Stimulated activated CD4-positive, alpha-beta T cell treated with anti-CD3 and anti-CD28 coated beads, Interleukin-12 subunit alpha, Interleukin-12 subunit beta, amount 100 ng/mL, for 48 hours (primary cell): ENCODE measurements around the gene ZC3H6.
"Not testable (repeated sequence)": the region's sequence is repeated elsewhere in the genome, so short reads cannot be mapped to it uniquely, and the experiment has no call there.

Source experiments
- DNase-seq, 3 donors: peaks; one replicate each; pipeline ENCODE4 v3.0.0-alpha.2; 2020; ENCODE audit warnings: low read depth in 2 of 3, low spot score in 1 of 3

The ZC3H6 gene

DNA sequence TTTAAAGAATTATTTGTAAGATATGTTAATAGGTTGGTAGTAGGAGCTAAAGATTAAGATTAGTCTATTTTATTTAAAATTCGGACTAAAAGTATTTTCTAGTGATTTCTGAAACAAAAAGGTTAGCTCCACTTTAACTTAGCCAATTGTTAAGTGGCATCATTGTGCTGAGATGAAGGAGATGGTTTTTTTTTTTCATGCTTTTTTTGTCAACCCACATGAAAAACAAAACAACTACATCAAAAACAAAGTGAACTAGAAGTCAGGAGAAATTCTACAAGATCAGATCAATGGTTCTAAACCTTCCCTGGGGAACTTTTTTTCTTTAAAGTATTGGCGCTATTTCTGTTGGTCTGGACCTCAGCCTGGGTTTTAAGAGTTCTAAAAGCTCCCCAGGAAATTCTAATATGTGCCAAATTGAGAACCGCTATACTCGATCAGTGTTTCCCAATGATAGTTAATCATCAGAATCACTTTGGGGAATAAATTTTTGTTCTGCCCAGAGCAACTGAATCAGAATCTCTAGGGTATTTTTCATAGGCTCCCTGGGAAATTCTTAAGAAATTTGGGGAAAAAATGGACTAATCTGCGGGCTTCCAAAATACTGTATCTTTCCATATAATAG lies 2.3 kb downstream of the ZC3H6 start:
- DNase-seq: no peak

DNA sequence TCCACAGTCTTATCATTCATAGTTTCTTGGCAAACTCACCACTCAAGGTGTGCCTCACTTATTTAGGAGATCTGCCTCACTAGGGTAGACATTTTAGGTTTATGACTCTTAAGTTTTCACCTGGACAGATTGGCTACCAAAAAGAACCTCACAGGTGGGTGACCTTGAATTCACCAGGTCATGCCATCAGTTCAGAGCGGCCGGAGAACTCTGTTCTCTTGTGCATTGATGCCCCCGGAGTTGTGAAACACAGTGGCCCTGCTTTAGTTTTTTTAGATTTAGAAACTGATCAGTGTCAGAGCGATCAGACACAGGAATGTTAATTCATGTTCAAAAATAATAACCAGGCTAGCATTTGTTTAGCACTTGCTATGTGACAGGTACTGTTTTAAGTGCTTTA lies 6.7 kb downstream of the ZC3H6 start:
- not testable (repeated sequence) for DNase-seq

DNA sequence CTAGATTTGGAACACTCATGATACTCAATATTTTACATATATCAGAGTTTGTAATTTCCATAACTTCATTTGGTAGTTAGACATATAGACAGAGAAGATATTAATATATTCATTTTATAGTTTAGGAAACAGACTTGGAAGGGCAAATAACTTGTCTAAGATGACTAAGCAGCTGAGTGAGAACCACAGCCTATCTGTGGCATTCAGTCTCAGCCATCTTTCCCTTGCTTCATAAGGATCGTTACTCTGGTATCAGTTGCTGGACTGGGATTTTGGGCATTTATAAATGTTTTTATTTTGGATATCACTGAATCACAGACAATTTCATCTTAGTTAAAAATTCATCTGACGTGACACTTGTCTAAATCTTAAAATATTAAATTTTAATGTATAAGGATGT lies 8.1 kb downstream of the ZC3H6 start:
- DNase-seq: not testable (repeated sequence)

DNA sequence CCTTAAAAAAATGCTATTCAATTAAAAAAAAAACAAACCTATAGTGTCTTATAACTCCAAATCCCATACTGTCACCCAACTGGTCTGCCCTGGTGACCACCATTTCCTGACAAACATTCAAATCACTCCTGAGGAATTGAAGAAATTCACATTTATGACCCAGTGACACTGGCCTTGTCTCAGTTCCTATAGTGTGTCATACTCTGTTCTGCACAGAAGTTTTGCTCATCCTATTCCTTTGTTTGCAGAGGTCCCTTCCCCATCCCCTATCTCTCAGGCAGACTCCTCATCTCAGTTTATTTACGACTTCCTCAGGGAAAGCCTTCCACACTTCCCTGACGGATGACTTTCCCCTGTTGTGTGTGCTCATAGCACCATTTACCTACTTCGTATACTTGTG lies 14.7 kb downstream of the ZC3H6 start:
- DNase-seq: no peak

DNA sequence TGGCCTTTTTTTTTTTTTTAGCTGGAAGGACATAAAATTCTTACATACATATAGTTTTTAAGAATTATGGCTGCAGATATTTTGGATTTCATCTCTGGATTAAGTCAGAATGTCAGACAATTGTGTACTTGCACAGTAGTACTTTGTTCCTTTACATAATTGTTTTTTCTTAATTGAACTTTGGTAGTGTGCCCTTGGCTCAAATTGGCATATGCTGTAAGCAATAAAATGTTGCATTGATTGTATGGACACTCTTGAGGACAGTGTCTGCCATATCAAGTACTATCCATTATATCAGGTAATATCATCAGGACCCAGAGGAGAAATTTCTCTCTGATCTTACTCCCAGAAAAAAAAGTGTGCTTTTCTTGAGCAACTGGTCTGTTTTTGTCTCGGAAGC lies 15.3 kb downstream of the ZC3H6 start:
- no peak for DNase-seq

DNA sequence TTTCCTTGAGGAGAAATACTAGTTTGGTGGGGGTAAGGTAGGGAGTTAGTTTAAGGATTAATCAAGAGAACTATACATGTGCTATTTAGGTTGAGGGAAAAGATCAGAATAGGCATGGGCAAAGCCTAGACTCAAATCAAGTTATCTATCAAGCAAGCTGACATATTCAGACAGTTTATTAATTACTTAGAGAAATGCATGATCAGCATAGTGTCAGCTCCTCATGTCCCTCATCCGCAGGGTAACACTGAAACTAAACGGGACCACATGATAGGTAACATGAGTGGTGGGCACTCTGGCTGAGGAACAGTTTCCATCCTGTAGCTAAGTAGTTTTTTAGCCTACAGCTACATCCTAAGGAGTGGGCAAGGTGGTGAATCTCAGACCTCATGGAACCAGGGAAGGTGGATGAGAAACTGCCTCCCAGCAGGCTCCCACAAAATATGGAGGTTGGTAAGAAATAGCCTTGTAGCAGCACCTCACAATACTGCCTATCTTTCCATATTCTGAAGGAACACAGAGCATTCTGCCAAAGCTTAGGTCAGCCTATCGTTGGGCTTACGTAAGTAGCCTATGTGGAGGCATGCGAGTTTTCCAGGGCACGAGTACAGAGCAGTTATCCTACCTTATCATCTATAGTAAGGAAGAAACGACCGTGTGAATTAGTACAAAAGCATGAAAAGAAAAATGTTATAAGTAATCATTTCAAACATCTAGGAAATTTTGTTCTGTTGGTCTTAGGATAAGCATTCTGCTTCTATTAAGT lies 18.4 kb downstream of the ZC3H6 start:
- DNase-seq: no peak

DNA sequence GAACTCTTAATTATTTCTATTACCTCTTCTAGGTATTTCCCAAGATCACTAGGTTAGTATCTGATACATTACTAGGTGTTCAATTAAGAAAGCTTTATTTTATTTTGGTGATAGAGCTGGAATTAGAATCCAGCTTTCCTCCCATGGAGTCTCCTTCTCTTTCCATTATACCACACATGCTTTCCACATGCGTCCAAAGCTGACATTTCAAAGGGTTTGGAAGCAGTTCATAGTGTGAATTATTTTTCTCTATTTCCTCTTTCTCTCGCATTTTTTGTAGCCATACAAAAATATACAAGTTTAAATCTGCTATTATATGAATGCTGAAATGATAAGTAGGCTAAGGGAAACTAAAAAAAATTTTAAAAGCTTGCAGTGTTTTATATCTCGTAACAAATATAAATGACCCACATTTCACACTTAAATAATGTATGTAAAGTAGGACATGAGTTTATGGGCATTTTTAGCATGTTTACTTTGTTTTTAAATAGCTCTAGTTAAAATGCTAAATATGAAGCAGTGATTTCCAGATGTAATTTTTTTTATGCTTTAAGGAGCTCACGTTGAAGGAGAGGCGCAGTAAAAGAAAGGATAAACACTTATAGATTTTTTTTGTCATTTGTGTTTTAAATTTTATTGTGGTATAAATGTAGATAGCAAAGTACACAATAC lies 20.1 kb downstream of the ZC3H6 start:
- no peak for DNase-seq

DNA sequence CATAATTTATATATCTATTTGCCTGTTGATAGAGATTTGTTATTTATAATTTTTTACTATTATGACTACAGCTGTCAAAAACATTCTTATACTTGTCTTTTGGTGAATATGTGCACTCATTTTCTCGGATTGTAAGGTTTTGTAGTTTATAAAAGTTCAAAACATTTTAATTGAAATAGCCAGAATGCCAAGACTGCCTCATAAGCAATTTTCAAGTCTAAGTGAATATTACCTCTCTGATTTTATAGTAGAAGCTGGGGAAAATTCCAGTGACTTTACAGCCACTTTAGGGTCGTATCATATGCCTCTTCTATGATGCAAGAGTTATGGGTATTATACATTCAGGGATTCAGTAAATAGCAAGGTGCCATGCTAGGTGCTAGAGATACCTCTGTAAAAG lies 21.0 kb downstream of the ZC3H6 start:
- DNase-seq: no peak

DNA sequence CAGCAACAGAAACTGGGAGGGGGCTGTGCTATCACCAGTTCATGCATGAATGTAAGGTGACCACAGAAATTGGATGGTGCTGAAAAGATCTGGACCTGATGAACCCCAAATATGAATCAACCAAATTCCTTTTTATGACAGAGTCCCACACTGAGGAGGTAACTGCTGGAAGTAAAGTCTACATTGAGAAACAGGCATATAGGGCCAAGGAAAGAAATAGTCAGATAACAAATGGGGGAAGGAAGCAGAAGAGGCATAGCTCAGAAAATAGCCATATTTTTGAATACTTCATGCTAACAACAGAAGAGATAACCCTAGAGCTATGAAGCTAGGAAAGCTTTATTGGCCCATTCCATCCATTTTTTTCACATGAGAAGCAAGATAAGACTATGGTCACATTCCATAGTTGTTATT lies 25.8 kb downstream of the ZC3H6 start:
- DNase-seq: no peak

DNA sequence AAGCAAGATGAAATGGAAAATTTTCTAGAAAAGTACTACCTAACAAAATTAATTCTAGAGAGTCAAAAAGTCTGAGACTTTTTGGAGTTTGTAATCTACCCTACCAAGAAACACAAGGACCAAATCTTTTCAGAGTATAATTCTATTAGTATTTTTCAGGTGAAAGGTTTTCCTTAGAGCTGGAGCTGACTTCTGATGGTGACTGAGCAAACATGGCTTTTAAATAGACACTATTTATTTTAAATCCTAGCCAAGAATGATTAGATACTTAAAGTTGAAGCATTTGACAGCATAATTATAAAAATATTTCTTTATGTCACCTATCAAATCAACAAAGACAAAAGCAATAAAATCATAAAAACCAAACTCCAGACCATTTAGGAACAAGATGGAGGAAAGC lies 26.6 kb downstream of the ZC3H6 start:
- no peak for DNase-seq

DNA sequence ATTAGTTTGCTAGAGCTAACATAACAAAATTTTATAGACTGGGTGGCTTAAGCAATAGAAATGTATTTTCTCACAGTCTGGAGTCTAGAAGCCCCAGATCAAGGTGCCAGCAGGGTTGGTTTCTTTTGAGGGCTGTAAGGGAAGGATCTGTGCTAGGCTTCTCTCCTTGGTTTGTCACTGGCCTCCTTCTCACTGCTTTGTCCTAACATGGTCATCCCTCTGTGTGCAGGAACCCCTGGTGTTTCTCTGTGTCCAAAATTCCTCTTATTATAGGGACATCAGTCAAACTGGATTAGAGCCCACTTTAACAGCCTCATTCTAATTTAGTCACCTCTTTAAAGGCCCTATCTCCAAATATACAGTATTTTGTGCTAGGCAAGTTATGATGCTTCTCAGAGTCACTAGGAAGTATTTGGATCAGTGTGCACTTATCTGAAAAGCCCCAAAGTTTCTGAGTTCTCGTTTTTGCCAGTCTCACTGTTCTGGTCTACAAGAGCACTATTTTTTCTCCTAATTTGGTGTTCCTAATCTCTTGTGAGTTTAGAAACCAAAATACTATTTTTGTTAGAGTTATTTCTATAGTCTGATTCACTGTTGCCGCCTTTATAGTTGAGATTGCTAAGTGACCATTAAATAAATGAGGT lies 29.0 kb downstream of the ZC3H6 start:
- no peak for DNase-seq

DNA sequence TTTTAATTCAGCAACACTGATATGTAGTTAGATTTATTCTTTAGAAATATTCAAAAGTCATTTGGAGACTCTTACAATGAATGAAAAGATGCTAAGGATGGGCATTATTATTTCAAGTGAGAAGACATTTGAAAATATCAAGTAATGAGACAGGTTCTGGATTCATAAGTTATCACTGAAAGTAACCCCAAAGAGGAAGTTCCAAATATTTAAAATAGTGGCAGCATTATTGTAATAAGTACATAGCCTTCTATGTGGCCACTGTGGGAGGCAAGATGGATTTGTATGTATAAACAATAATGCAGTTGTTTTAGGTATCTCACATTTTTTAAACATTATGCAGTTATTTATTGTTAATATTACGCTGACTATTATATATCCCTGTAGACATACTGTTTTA lies 29.7 kb downstream of the ZC3H6 start:
- no peak for DNase-seq

DNA sequence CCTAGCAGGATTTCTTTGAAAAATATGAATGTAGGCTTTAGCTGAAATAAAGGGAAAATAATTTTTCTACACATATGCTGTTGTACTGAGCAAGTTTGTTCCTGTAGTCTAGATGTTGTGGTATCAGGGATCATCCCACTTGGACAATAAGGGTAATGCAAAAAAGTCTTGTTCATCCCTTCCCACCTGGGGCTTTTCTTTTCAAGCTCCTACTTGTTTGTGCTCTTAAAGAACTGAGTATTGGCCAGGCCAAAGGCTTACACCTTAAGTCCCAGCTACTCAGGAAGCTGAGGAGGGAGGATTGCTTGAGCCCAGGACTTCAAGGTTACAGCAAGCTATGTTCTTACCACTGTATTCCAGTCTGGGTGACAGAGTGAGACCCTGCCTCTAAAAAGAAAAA lies 35.5 kb downstream of the ZC3H6 start:
- no peak for DNase-seq

DNA sequence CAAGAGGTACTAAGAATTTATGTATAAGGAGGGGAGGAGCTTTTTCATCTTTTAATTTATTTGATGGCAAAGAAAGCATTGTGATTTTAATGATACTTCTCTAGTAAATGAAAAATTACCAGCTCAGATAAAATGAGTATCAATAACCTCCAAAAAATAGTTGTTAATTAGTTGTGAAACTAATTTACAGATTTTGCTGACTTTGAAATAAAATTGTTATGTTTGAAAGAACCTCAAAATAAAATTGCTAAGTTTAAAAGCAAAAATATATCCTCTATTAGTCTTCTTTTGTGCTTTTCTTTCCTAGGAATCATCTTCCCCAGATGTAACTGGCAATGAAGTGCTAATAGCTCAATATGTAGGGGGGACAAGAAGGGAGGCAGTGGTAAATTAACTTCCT lies 36.5 kb downstream of the ZC3H6 start:
- DNase-seq: no peak

DNA sequence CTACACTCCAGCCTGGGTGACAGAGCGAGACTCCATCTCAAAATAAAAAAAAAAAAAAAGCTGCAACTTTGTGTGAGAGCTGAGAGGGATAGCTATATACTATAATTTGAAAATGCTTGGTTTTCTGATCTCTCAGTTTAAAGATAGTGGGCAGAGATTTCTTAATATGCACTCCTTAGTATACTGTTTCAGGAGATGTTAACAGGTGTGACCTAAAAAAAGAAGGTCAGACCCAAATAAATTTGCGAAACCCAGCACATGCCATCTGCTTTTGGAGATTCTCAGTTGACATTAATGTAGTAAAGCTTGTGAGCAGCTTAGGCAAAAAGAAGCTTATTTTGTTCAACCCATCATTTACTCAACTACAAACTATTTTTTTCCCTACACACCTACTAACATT lies 37.4 kb downstream of the ZC3H6 start:
- DNase-seq: no peak

DNA sequence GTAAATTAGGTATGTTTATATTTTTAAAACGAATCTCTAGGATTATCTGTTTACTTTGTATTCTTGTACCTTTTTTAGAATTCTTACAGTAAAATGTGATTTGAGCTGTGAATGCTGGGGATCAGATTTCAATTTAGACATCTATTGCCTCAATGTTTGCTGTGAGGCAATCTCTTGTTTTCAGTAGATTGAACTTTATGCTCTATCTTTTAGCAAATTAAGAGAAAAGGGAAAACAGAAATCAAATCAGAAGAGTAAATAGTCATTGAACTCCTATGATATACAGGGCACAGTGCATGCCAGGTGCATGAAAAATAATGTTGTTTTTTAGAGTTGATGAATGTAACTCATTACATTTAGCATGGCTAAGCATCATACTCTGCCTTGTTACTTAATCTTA lies 39.5 kb downstream of the ZC3H6 start:
- no peak for DNase-seq

DNA sequence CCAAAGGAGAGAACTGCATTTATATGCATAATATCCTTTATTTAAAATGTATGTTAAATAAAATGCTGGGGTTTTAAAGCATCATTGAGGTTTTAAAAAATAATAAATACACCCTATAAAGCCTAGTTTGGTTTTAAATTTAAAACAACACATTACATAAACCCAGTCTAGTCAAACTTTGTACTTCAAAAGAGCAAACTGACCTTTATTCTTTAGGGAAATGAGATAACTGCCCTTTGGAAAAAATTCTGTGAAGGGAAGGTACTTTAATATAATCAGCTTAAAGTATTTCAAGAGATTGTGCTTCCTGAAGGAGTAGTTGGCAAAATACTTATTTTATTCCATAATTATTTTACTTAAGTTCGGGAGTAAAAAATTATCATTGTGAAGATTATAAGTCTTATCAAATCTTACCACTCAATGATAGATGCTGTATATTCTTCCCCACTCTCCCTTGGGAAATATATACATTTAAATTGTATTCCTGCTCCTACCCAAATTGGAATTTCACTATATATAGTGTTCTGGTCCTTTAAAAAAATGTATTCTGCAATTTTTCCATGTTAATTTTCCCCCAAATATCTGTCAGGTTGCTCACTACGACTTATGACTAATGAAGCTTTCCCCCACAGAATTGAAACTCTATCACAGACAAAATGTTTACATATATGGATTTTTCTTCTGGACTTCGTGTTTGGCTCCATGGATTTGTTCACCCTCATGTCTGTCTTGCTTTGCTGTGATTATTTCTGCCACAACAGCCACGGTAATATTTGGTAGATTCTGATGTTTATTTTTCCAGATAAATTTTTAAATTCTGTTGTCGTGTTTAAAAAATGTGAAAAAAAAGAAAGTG lies 42.1 kb downstream of the ZC3H6 start:
- no peak for DNase-seq

DNA sequence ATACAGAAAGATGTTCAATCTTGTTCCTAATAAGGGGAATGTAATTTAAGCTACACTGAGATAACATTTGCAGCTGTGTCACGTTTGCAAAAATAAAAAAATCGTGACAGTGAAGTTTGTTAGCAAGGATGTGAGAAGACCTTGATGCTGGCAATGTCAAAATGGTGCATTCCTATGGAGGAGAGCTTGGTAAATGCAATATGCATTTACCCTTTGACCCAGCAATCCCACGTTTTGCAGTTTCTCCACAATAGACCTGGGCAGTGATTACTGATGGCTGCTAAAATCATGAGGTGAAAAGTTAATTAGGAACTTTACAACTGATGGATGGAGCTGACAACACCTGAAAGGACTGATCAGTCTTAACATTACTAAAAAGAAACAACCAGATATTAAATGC lies 43.1 kb downstream of the ZC3H6 start:
- no peak for DNase-seq

DNA sequence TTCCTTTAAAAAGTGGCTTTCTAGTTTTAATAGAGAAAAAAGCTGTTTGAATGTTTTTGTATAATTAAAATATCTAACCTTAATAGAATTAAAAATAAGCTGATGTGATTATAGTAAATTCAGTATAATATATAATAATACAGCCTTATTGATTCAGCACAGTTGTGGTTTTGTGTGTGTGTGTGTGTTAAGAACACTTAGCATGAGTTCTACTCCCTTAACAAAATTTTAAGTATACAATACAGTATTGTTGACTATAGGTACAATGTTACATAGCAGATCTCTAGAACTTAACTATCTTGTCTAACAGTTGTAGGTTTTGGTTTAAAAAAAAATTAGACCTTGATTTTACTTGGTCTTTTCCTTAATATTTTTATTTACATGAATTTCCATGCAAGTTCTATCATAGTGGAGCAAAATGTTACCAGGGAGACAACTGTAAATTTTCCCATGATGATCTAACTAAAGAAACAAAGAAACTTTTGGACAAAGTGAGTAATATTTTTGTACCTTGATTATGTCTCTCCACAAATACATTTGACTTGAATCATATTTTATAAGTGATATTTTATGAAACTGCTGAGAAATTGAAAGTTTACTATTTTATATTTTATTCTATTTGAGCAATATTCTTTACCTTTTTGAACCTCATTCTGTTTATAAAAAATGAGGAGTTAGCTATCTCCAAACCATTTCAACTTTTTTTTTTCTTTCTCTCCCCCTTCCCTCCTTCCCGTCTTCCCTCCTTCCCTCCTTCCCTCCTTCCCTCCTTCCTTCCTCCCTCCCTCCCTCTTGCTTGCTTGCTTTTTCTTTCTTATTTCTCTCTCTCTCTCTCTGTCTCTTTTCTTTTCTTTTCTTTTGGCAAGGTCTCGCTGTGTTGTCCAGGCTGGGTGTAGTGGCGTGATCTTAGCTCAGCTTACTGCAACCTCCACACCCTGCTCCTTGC lies 46.3 kb downstream of the ZC3H6 start:
- DNase-seq: no peak

DNA sequence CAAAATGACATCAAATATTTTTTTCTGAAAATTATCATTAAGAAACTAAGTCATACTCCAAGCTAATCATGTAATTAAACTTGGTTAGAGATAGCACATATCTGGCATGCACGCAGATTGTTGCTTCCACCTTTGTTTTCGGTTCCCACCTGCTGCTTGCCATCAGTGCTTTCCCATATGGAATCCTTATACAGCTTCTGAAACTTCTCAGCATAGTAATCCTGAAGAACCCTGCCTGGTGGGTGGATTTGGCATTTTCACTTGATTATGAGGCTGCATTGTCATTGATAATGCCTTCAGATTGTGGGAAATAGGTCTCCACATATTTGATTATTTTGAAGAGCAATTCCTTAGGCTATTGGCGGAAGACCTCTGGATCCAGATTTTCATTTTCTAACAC lies 47.5 kb downstream of the ZC3H6 start:
- no peak for DNase-seq
